ENCODE measurements around the gene SUSD1.

GRCh38 chr9:112032743-112033142, 142.4 kb downstream of the SUSD1 start:
- TF ChIP-seq AHR (CRISPR knock-in tag; IDR thresholded peaks at IDR 0.05) (no peak), ZNF205 (CRISPR knock-in tag; IDR thresholded peaks at IDR 0.05) (no peak), MEIS1 (CRISPR knock-in tag; IDR thresholded peaks at IDR 0.05; ENCODE audit: borderline replicate concordance) (no peak)
- TF ChIP-seq, protein P1, sequence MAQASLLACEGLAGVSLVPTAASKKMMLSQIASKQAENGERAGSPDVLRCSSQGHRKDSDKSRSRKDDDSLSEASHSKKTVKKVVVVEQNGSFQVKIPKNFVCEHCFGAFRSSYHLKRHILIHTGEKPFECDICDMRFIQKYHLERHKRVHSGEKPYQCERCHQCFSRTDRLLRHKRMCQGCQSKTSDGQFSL (CRISPR knock-in tag; IDR thresholded peaks at IDR 0.05): no peak

Data from HepG2 (cell line).